CD14-positive monocyte (primary cell): ENCODE results near the gene DTNB. TPM values are rescaled to one million over a fixed set of nuclear protein-coding genes. Genes with fewer than 3 reads are reported as not detected.

ENCODE experiments used
- DNase-seq, 3 donors: peaks; one replicate each; pipeline ENCODE4 v3.0.0-alpha.2; 2011 to 2022
- H2AFZ ChIP-seq: 2 replicates; pipeline ENCODE4 v1.6.0; 2012; ENCODE audit warnings: mild to moderate bottlenecking, low read depth, low read length, inconsistent platforms; ENCODE audit not compliant: insufficient read depth, poor library complexity, severe bottlenecking
- H3K27ac ChIP-seq, 2 donors: 1 replicate in 1 of 2; 2 replicates in 1 of 2; pipeline ENCODE4 v1.5.1; 2012 to 2013; ENCODE audit warnings: low read length in 2 of 2, control low read depth in 1 of 2, inconsistent platforms in 1 of 2, low read depth in 1 of 2, mild to moderate bottlenecking in 1 of 2
- H3K27me3 ChIP-seq, 2 donors: one replicate each; pipeline versions ENCODE4 v1.6.0 to v1.6.1; 2011 to 2013; ENCODE audit warnings: low read length in 2 of 2; ENCODE audit not compliant: control insufficient read depth in 2 of 2, insufficient read depth in 2 of 2
- H3K36me3 ChIP-seq, 2 donors: replicated peaks in 1 of 2; 1 replicate in 1 of 2; 2 replicates in 1 of 2; pipeline versions ENCODE4 v1.5.1 to v1.6.1; 2012 to 2013; ENCODE audit warnings: low read length in 2 of 2, control low read depth in 1 of 2, inconsistent platforms in 1 of 2, mild to moderate bottlenecking in 1 of 2; ENCODE audit not compliant: insufficient read depth in 2 of 2, control insufficient read depth in 1 of 2
- H3K4me1 ChIP-seq, 2 donors: 1 replicate in 1 of 2; 2 replicates in 1 of 2; pipeline versions ENCODE4 v1.5.1 to v1.6.1; 2012 to 2013; ENCODE audit warnings: low read length in 2 of 2, control low read depth in 1 of 2, inconsistent platforms in 1 of 2, mild to moderate bottlenecking in 1 of 2, moderate library complexity in 1 of 2; ENCODE audit not compliant: insufficient read depth in 2 of 2, control insufficient read depth in 1 of 2
- H3K4me2 ChIP-seq: replicated peaks from 2 replicates; pipeline ENCODE3; 2012; ENCODE audit warnings: low read length, moderate library complexity, mild to moderate bottlenecking; ENCODE audit not compliant: poor library complexity, severe bottlenecking; ENCODE audit errors: extremely low read depth
- H3K4me3 ChIP-seq, 3 experiments: fragments of 200-600 bp in 1 of 3; sonication (generic) in 1 of 3; replicated peaks in 1 of 3; 1 replicate in 2 of 3; 2 replicates in 1 of 3; pipeline ENCODE4 v1.5.1; 2011 to 2013; ENCODE audit warnings: low read length in 3 of 3, mild to moderate bottlenecking in 3 of 3, control low read depth in 2 of 3, low read depth in 2 of 3, inconsistent platforms in 1 of 3, moderate library complexity in 1 of 3
- H3K79me2 ChIP-seq: 2 replicates; pipeline ENCODE4 v1.6.0; 2012; ENCODE audit warnings: mild to moderate bottlenecking, control low read depth, inconsistent platforms, low read length, moderate library complexity; ENCODE audit not compliant: insufficient read depth
- H3K9ac ChIP-seq: 2 replicates; pipeline ENCODE4 v1.6.0; 2017; ENCODE audit warnings: low read length, mild to moderate bottlenecking; ENCODE audit not compliant: insufficient read depth, poor library complexity, severe bottlenecking
- H3K9me3 ChIP-seq, 2 donors: replicated peaks in 1 of 2; 1 replicate in 1 of 2; 2 replicates in 1 of 2; pipeline versions ENCODE4 v1.5.1 to v1.6.1; 2012 to 2013; ENCODE audit warnings: low read length in 2 of 2, control low read depth in 1 of 2; ENCODE audit not compliant: control insufficient read depth in 1 of 2, insufficient read depth in 1 of 2
- H4K20me1 ChIP-seq: 2 replicates; pipeline ENCODE4 v1.6.0; 2012; ENCODE audit warnings: mild to moderate bottlenecking, low read length, control low read depth, moderate library complexity; ENCODE audit not compliant: insufficient read depth
- H3K27ac Mint-ChIP-seq, 7 donors: one replicate each; pipeline ENCODE4 v1.8.0; 2020; ENCODE audit warnings: mild to moderate bottlenecking in 7 of 7, mixed read lengths in 7 of 7, moderate library complexity in 6 of 7, inconsistent platforms in 2 of 7
- H3K27me3 Mint-ChIP-seq, 3 donors: one replicate each; pipeline ENCODE4 v1.8.0; 2021 to 2022; ENCODE audit warnings: low read depth in 3 of 3, mild to moderate bottlenecking in 3 of 3, mixed read lengths in 3 of 3, moderate library complexity in 3 of 3, inconsistent platforms in 1 of 3
- H3K36me3 Mint-ChIP-seq, 2 donors: one replicate each; pipeline ENCODE4 v1.8.0; 2020; ENCODE audit warnings: mixed read lengths in 2 of 2, inconsistent platforms in 1 of 2, mild to moderate bottlenecking in 1 of 2
- H3K4me1 Mint-ChIP-seq: one replicate; pipeline ENCODE4 v1.8.0; 2020; ENCODE audit warnings: mild to moderate bottlenecking, mixed read lengths
- H3K4me3 Mint-ChIP-seq, 2 donors: one replicate each; pipeline ENCODE4 v1.8.0; 2020; ENCODE audit warnings: mild to moderate bottlenecking in 2 of 2, mixed read lengths in 2 of 2, moderate library complexity in 1 of 2
- H3K9me3 Mint-ChIP-seq, 7 donors: one replicate each; pipeline ENCODE4 v1.8.0; 2020 to 2022; ENCODE audit warnings: mixed read lengths in 7 of 7, mild to moderate bottlenecking in 6 of 7, moderate library complexity in 6 of 7, inconsistent platforms in 2 of 7
- WGBS: methylation state at CpG from one replicate; pipeline ENCODE4 v1.1.5; 2013; ENCODE audit warnings: missing lambda C conversion rate; ENCODE audit not compliant: insufficient coverage; 5-methylcytosine and 5-hydroxymethylcytosine counted together
- intact Hi-C, 2 donors: fragments of 100-400 bp; cut with micrococcal nuclease; formaldehyde crosslinking; loops; one replicate each; pipeline versions ENCODE4 v1.15.0 to v1.15.1; 2023
- polyA plus RNA-seq, 3 donors: library from polyadenylated mRNA; depleted of rRNA in 1 of 3; unstranded in 2 of 3; stranded (reverse) in 1 of 3; fragments of 300-500 nt in 2 of 3; fragments of >200 nt in 1 of 3; fragmentation: Illumina TruSeq in 2 of 3; gene quantifications; 1 replicate in 2 of 3; 2 replicates in 1 of 3; pipeline ENCODE4 v1.2.3, GENCODE V29; 2012 to 2021
- TF ChIP-seq, protein P1 (sequence below): fragments of 200-600 bp; IDR thresholded peaks from one replicate; pipeline ENCODE4 v1.8.0; 2022; ENCODE audit warnings: antibody characterized with exemption, mild to moderate bottlenecking

DTNB gene
- polyA plus RNA-seq, 3 donors, result 3.0 to 4.2 (median 3.3) TPM

DNA sequence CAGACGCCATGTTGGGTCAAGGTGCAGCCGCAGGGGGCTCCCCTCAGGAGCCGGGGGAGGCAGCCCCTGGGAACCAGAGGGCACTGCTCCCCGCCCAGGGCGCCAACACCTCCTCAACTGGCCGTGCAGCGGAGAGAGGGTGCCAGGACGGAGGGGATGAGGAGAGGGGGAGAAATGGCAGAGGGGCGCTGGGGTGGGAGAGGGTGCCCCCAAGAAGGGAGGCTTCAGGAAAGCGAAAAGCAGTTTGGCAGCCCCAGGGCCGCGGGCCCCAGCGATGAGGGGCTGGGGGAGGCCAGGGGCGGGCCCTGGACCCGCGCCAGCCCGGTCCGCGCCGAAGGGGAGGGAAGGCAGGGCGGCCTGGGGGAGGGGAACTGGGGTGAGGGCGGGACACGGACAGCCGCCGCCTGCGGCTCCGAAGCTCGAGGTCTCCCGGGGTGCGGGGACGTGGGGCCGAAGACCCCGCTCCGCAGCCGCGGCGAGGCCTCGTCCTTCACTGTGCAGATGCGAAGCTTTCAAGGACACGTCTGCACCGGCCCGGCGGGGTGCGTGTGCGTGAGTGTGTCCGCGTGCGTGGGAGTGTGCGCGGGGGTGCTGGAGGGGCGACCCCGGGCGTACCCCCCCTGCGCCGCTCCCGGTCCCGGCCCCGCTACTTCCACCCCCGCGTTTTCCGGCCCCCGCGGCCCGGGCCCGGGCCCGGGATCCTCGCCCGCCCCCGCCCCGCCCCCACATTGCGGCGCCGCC lies 333.0 kb downstream of the DTNB start:
- TF ChIP-seq, protein P1, sequence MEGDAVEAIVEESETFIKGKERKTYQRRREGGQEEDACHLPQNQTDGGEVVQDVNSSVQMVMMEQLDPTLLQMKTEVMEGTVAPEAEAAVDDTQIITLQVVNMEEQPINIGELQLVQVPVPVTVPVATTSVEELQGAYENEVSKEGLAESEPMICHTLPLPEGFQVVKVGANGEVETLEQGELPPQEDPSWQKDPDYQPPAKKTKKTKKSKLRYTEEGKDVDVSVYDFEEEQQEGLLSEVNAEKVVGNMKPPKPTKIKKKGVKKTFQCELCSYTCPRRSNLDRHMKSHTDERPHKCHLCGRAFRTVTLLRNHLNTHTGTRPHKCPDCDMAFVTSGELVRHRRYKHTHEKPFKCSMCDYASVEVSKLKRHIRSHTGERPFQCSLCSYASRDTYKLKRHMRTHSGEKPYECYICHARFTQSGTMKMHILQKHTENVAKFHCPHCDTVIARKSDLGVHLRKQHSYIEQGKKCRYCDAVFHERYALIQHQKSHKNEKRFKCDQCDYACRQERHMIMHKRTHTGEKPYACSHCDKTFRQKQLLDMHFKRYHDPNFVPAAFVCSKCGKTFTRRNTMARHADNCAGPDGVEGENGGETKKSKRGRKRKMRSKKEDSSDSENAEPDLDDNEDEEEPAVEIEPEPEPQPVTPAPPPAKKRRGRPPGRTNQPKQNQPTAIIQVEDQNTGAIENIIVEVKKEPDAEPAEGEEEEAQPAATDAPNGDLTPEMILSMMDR, result no peak
- no peaks in the 10 kb centered on the region for H3K36me3 ChIP-seq
- H3K4me1 ChIP-seq, result peaks cover 12 to 31% of the 10 kb centered on the region in 2 donors
- peaks cover 34% of the 10 kb centered on the region for H3K4me1 Mint-ChIP-seq
- no peaks in the 10 kb centered on the region for H3K9me3 Mint-ChIP-seq
- peaks cover 0 to 7% of the 10 kb centered on the region in 2 donors for H3K27me3 ChIP-seq
- peaks cover 9 to 18% (median 12%) of the 10 kb centered on the region in 3 donors for H3K27me3 Mint-ChIP-seq
- H3K4me2 ChIP-seq, result peak overlapping the region; percentile 80
- H3K27ac ChIP-seq, result no peak overlapping the region
- peaks cover 24% of the 10 kb centered on the region for H3K79me2 ChIP-seq
- peak in 1 of 3 donors; percentile 11 for DNase-seq
- WGBS, result 5% methylated on average over 67 of the region's 73 CpGs
- no peak overlapping the region for H3K27ac Mint-ChIP-seq
- H3K36me3 Mint-ChIP-seq, result peaks cover 18% of the 10 kb centered on the region in 2 donors
- H3K9ac ChIP-seq, result no peak overlapping the region
- H3K4me3 Mint-ChIP-seq, result peak overlapping the region; percentile 73 to 76
- intact Hi-C loops, result loop anchor here (5.0 to 10.0 kb wide), 2 partner anchors 63 to 66 kb away; no protein-coding TSS in a partner anchor
- H4K20me1 ChIP-seq, result peaks cover 56% of the 10 kb centered on the region
- no peaks in the 10 kb centered on the region for H3K9me3 ChIP-seq
- H2AFZ ChIP-seq, result no peak overlapping the region
- H3K4me3 ChIP-seq, result peak overlapping the region; percentile 9 to 67 (median 30)

DNA sequence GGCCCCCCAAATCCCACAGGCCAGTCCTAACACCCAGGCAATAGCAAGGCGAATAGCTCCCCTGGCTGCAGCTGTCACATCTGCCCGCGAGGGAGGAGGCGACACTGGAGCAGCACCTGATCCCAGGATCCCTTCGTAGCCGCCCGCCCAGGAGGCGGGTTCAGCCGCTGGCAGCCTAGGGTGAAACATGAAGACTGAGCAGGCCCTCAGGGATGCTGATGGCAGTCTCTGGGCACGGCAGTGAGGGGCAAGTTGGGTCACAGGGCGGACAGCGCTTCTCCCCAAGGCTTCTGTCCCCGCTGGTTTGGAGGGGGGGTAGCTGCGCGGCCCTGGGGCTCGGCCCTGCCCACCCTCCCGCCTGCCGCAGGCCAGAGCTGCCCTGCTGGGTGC lies 333.6 kb downstream of the DTNB start:
- peaks cover 62% of the 10 kb centered on the region for H4K20me1 ChIP-seq
- WGBS, result 98% methylated on average over 9 of the region's 18 CpGs
- peaks cover 9 to 18% (median 12%) of the 10 kb centered on the region in 3 donors for H3K27me3 Mint-ChIP-seq
- no peaks in the 10 kb centered on the region for H3K36me3 ChIP-seq
- intact Hi-C loops, result loop anchor here (5.0 to 10.0 kb wide), 3 partner anchors 37 to 65 kb away; no protein-coding TSS in a partner anchor
- peaks cover 34% of the 10 kb centered on the region for H3K4me1 Mint-ChIP-seq
- no peak for DNase-seq
- peaks cover 18% of the 10 kb centered on the region in 2 donors for H3K36me3 Mint-ChIP-seq
- no peak overlapping the region for H2AFZ ChIP-seq
- TF ChIP-seq, protein P1, result no peak
- no peak overlapping the region for H3K9ac ChIP-seq
- H3K9me3 Mint-ChIP-seq, result no peaks in the 10 kb centered on the region
- no peaks in the 10 kb centered on the region for H3K9me3 ChIP-seq
- H3K4me2 ChIP-seq, result peak overlapping the region; percentile 80
- H3K4me3 ChIP-seq, result peak overlapping the region in 1 of 3 experiments; percentile 67
- H3K4me1 ChIP-seq, result peaks cover 12 to 31% of the 10 kb centered on the region in 2 donors
- no peak overlapping the region for H3K27ac ChIP-seq
- no peak overlapping the region for H3K27ac Mint-ChIP-seq
- H3K4me3 Mint-ChIP-seq, result peak overlapping the region; percentile 35 to 63
- H3K27me3 ChIP-seq, result peaks cover 0 to 7% of the 10 kb centered on the region in 2 donors
- peaks cover 24% of the 10 kb centered on the region for H3K79me2 ChIP-seq
